Body of pancreas (tissue), 4 donors: ENCODE measurements around the gene AGXT2.

Experiments used
- CTCF ChIP-seq, 7 experiments: fragments of 450-650 bp in 4 of 7; fragments of 200-600 bp in 3 of 7; sonication (generic) in 3 of 7; IDR thresholded peaks; one replicate each; pipeline ENCODE4 v1.5.1; 2016 to 2019; ENCODE audit warnings: antibody characterized with exemption in 7 of 7
- POLR2A ChIP-seq, 3 donors: fragments of 450-650 bp; IDR thresholded peaks; one replicate each; pipeline ENCODE4 v1.6.1; 2016; ENCODE audit warnings: antibody characterized with exemption in 3 of 3, mild to moderate bottlenecking in 2 of 3

GRCh38 chr5:35044649-35045048 lies 3.1 kb downstream of the AGXT2 start:
- TF ChIP-seq CTCF (IDR thresholded peaks at IDR 0.05), result no peak
- TF ChIP-seq POLR2A (IDR thresholded peaks at IDR 0.05), result no peak
